Epithelial cell of prostate (primary cell): Measurements from ENCODE around the gene FOXN4.

Experiments used
- DNase-seq: peaks from one replicate; pipeline ENCODE4 v3.0.0-alpha.2; 2011; ENCODE audit warnings: low read depth, low spot score
- H3K27ac ChIP-seq: fragments of 450-650 bp; 2 replicates; pipeline ENCODE4 v1.5.1; 2017; ENCODE audit warnings: mild to moderate bottlenecking

The FOXN4 gene

GRCh38 chr12:109286252-109286651, 22.8 kb downstream of the FOXN4 start:
- no peak overlapping the region for H3K27ac ChIP-seq
- DNase-seq: no peak

- no peak for DNase-seq
- no peak overlapping the region for H3K27ac ChIP-seq
These were observed 24.7 kb downstream of the FOXN4 start for GRCh38 chr12:109284392-109284791.

- no peak for DNase-seq
- H3K27ac ChIP-seq: no peak overlapping the region
These were observed 27.6 kb downstream of the FOXN4 start for GRCh38 chr12:109281452-109281851.

GRCh38 chr12:109279525-109279924, 29.6 kb downstream of the FOXN4 start:
- no peak overlapping the region for H3K27ac ChIP-seq
- DNase-seq: no peak

GRCh38 chr12:109278912-109279311, 30.2 kb downstream of the FOXN4 start:
- DNase-seq: no peak
- H3K27ac ChIP-seq: no peak overlapping the region

- no peak overlapping the region for H3K27ac ChIP-seq
- DNase-seq: no peak
These were observed 31.0 kb downstream of the FOXN4 start for GRCh38 chr12:109277899-109278762.

- DNase-seq: no peak
These were observed 31.7 kb downstream of the FOXN4 start for GRCh38 chr12:109277255-109277898.

GRCh38 chr12:109276160-109276559, 32.9 kb downstream of the FOXN4 start:
- no peak overlapping the region for H3K27ac ChIP-seq
- DNase-seq: no peak

More at GRCh38 chr12:109277255-109277898, 31.7 kb downstream of the FOXN4 start:
- H3K27ac ChIP-seq: no peak overlapping the region

GRCh38 chr12:109275173-109275572, 33.9 kb downstream of the FOXN4 start:
- H3K27ac ChIP-seq: no peak overlapping the region
- no peak for DNase-seq

- H3K27ac ChIP-seq: no peak overlapping the region
- DNase-seq: no peak
These were observed 34.7 kb downstream of the FOXN4 start for GRCh38 chr12:109274381-109274780.

- no peak for DNase-seq
- no peak overlapping the region for H3K27ac ChIP-seq
These were observed 35.7 kb downstream of the FOXN4 start for GRCh38 chr12:109273354-109273753.

- no peak overlapping the region for H3K27ac ChIP-seq
- no peak for DNase-seq
These were observed 37.7 kb downstream of the FOXN4 start for GRCh38 chr12:109271418-109271817.

GRCh38 chr12:109270494-109270893, 38.6 kb downstream of the FOXN4 start:
- DNase-seq: no peak
- H3K27ac ChIP-seq: no peak overlapping the region

- H3K27ac ChIP-seq: no peak overlapping the region
- DNase-seq: no peak
These were observed 39.7 kb downstream of the FOXN4 start for GRCh38 chr12:109269428-109269827.

GRCh38 chr12:109268896-109269295, 40.2 kb downstream of the FOXN4 start:
- H3K27ac ChIP-seq: no peak overlapping the region
- DNase-seq: no peak

- H3K27ac ChIP-seq: no peak overlapping the region
- no peak for DNase-seq
These were observed 41.7 kb downstream of the FOXN4 start for GRCh38 chr12:109267361-109267760.

- H3K27ac ChIP-seq: no peak overlapping the region
- no peak for DNase-seq
These were observed 42.8 kb downstream of the FOXN4 start for GRCh38 chr12:109266106-109266879.

- H3K27ac ChIP-seq: no peak overlapping the region
- DNase-seq: no peak
These were observed 44.0 kb downstream of the FOXN4 start for GRCh38 chr12:109264943-109265650.

GRCh38 chr12:109264095-109264942, 44.8 kb downstream of the FOXN4 start:
- DNase-seq: no peak
- no peak overlapping the region for H3K27ac ChIP-seq
